Renal pelvis (tissue), 4 donors: ENCODE results near the gene GALNT16. TPM values are rescaled to one million over a fixed set of nuclear protein-coding genes. Genes with fewer than 3 reads are reported as not detected.
"Not testable (repeated sequence)": the region's sequence is repeated elsewhere in the genome, so short reads cannot be mapped to it uniquely, and the experiment has no call there.

Experiments used
- DNase-seq: peaks from one replicate; pipeline ENCODE4 v3.0.0-alpha.2; 2013
- polyA plus RNA-seq, 3 donors: library from polyadenylated mRNA; unstranded; fragments of 120-200 nt; gene quantifications; one replicate each; pipeline ENCODE4 v1.2.1, GENCODE V29; 2013; ENCODE audit not compliant: insufficient read length in 3 of 3

Gene GALNT16
- polyA plus RNA-seq, 3 donors: 4.6 to 5.1 (median 5.1) TPM

- DNase-seq: no peak
These were observed 103.1 kb downstream of the GALNT16 start for GRCh38 chr14:69363055-69363454.

GRCh38 chr14:69363964-69364363 lies 104.0 kb downstream of the GALNT16 start:
- no peak for DNase-seq

GRCh38 chr14:69364378-69364777 lies 104.4 kb downstream of the GALNT16 start:
- no peak for DNase-seq

DNA sequence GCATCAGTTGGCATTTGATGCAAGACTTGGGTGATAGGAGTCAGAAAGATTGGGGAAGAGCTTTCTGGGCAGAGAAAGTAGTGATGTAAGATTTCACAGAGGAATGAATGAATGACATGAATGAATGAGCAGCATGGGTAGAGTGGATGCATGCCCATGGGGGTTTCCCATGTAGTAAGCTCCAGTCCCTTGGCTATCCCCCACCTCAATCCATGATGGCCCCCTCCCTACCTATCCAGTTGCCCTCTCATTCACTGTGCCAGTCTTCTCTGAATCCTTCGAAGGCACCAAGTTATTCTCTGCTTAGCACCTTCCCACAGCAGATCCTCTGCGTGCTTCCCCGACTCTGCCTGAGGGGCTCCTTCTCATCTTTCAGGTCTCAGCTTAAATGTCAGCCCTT lies 106.1 kb downstream of the GALNT16 start:
- DNase-seq: no peak

- DNase-seq: no peak
These were observed 106.8 kb downstream of the GALNT16 start for GRCh38 chr14:69366761-69367160.

- DNase-seq: no peak
These were observed 108.4 kb downstream of the GALNT16 start for GRCh38 chr14:69368381-69368780.

DNA sequence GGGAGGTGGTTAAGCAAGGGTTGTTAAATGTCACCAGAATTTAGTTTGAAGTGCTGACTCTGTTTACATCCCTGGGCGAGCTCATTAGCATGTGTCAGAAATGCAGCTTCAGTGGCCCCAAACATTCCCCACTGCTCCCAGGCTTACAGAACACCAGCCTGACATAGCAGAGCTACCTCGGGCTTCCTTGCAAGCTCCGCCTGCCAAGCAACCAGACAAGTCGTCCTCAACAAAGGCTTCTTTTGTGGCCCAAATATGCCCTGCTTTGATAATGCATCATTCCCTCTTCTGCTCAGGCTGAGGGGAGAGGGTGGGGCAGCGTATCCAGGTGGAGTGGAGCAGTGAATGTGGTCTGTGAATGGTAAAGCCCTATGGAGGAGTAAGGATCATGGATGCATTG lies 110.1 kb downstream of the GALNT16 start:
- no peak for DNase-seq

GRCh38 chr14:69372146-69372545 lies 112.2 kb downstream of the GALNT16 start:
- DNase-seq: no peak

DNA sequence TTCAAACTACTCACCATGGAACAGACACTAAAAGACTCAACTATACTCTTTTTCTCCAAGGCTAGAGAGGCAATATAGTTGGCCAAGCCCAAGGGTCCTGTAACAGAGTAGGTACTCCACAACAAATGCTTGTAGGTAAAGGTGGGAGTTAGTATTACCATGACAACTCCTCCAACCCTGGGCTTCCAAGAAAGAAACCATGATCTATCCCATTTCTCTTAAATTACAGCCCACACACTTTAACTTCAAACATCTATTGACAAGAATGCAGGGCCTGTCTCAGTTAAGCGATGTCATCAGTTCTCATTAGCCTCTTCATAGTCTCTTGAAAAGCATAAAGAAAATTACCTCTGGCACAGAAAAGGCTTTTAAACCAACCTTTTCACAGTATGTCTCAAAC lies 113.1 kb downstream of the GALNT16 start:
- DNase-seq: no peak

DNA sequence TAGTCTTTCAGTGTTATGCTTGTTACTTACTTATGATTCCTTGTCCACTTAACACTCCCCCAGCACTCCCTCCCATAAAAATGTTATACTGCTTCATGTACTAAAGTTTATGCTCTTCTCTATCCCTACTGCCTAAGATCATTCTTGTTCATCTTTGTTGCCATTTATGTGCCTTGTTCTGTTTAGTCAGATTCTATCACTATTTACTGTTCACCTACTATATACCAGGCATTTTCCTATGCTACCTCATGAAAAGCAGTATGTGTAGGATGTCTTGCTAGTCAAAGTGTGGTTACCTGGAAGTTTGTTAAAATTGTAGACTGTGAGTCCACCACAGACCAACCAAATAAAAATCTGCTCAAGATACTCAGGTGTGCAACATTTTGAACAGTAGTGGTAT lies 114.3 kb downstream of the GALNT16 start:
- no peak for DNase-seq

- DNase-seq: no peak
These were observed 115.2 kb downstream of the GALNT16 start for GRCh38 chr14:69375182-69375581.

- no peak for DNase-seq
These were observed 115.8 kb downstream of the GALNT16 start for GRCh38 chr14:69375722-69376121.

GRCh38 chr14:69376439-69376838 lies 116.5 kb downstream of the GALNT16 start:
- DNase-seq: no peak

GRCh38 chr14:69378274-69378673 lies 118.3 kb downstream of the GALNT16 start:
- no peak for DNase-seq

- no peak for DNase-seq
These were observed 127.4 kb downstream of the GALNT16 start for GRCh38 chr14:69387311-69387710.

DNA sequence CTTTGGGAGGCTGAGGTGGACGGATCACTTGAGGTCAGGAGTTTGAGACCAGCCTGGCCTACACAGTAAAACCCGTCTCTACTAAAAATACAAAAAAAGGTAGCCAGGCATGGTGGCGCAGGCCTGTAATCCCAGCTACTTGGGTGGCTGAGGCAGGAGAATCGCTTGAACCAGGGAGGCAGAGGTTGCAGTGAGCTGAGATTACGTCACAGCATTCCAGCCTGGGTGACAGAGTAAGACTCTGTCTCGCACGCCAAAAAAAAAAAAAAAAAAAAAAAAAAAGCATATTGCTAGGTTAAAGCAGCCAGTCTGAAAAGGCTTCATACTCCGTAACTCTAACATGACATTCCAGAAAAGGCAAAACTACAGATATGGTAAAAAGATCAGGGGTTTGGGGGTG lies 131.4 kb downstream of the GALNT16 start:
- not testable (repeated sequence) for DNase-seq

- DNase-seq: no peak
These were observed 132.5 kb downstream of the GALNT16 start for GRCh38 chr14:69392481-69392880.

GRCh38 chr14:69395929-69396328 lies 136.0 kb downstream of the GALNT16 start:
- DNase-seq: no peak

DNA sequence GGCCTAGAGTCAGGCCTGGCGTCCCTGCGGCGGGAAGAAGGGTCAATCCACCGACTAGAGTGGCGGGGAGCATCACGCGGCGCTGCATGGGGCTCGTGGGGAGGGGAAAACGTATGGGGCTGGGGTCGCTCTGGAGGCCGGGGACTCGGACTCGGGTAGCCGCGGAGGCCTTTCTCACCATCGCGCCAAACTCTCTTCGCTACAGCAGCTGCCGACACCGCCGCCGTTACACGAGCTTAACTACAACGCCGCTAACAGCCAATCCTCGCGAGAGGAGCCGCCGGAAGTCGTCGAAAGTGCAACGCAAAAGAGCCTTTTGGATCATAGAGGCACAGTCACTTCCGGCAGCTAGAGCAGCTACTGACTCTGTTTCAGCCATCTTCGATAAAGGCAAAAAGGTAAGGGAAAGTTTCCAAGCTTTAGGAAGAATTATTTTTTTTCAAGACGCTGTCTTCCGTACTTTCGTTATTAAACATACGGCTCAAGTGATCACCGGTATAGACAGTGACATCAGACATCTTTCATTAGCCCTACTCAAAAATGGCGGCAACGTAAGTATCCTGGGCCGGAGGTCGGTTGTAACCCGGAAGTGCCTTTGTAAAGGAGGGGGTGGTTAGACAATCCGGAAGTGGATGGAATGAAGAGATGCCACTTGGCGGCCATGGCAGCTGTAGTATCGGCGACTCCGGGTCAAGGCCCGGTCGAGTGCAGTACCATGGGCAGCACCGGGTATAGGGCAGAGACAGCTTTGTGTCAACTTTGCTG lies 138.3 kb downstream of the GALNT16 start, which contains the start of the genes ERH and SLC39A9:
TSS of gene ERH (minus strand) at position 247 of the 765 bp plus-strand sequence. CDS start at position 181, 66 bp downstream.
TSS of gene SLC39A9 (plus strand) at position 640 of the 765 bp plus-strand sequence. CDS start 678 bp downstream, outside the sequence.
- DNase-seq: peak; percentile 99

DNA sequence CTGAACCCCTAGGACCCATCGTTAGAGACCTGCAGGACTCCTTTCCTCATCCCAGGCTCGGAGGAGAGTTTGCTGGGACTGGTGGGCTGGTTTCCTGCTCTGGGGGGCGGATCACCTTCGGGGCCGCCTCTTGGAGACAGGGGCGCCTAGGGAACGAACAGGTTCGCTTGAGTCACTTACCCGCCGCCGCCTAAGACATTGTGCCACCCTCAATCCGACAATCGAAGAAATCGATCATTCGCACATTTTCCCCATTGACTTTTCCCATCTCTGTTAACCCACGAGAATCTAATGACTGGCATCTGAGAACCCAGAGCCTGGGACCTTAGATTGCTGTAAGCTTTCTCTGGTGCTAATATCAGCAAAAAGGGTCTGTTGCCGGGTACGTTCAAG lies 138.9 kb downstream of the GALNT16 start:
- no peak for DNase-seq

- no peak for DNase-seq
These were observed 139.8 kb downstream of the GALNT16 start for GRCh38 chr14:69399750-69400149.

DNA sequence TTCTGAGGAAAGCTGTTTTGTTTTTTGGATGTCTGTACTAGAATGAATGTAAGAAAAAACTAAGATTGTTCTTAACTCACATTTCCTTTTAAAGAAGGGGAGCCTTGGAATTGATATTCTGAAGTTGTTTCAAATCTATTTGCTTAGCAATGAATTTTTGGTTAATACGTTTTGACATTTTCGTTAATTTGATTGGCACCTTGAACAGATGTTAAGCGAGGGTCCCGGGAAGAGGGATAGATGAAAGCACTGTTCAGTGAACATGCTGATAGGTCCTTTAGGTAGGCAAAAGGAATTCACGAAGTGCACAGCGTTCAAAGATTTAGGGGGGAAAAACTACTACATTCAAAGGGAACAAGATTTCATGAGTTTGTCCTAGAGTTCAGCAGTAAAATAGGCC lies 140.2 kb downstream of the GALNT16 start:
- no peak for DNase-seq

DNA sequence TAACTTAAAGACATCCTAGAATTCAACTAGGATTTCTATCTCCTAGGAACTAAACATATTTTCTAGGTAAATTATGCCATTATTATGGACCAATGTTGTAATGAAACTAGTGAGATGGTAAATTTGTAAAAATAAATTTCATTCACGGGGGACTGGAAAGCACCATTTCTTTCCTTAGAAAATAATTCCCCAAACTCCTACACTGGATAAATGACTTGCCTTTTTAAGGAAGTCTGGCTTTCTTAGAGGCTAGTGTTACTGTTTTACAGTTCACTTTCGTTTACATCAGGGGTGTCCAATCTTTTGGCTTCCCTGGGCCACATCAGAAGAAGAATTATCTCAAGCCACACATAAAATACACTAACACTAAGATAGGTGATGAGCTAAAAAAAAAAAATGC lies 141.9 kb downstream of the GALNT16 start:
- DNase-seq: no peak

- no peak for DNase-seq
These were observed 144.5 kb downstream of the GALNT16 start for GRCh38 chr14:69404478-69404877.
